Osteocyte (in vitro differentiated cells): ENCODE data around the gene SEMA3G. TPM values are rescaled to one million over a fixed set of nuclear protein-coding genes. Genes with fewer than 3 reads are reported as not detected.

ENCODE experiments used
- DNase-seq: peaks from one replicate; pipeline ENCODE4 v3.0.0; 2021; ENCODE audit warnings: mixed read lengths; ENCODE audit not compliant: unreplicated experiment; ENCODE audit errors: extremely low spot score
- H3K27ac Mint-ChIP-seq: one replicate; pipeline ENCODE4 v1.8.0; 2021; ENCODE audit warnings: mild to moderate bottlenecking, mixed read lengths; ENCODE audit not compliant: unreplicated experiment
- H3K27me3 Mint-ChIP-seq: one replicate; pipeline ENCODE4 v1.8.0; 2021; ENCODE audit warnings: mixed read lengths; ENCODE audit not compliant: unreplicated experiment
- H3K36me3 Mint-ChIP-seq: one replicate; pipeline ENCODE4 v1.8.0; 2021; ENCODE audit warnings: mixed read lengths; ENCODE audit not compliant: unreplicated experiment
- H3K4me1 Mint-ChIP-seq: one replicate; pipeline ENCODE4 v1.8.0; 2021; ENCODE audit warnings: mixed read lengths; ENCODE audit not compliant: unreplicated experiment
- H3K4me3 Mint-ChIP-seq: one replicate; pipeline ENCODE4 v1.8.0; 2021; ENCODE audit warnings: mild to moderate bottlenecking, moderate library complexity, mixed read lengths; ENCODE audit not compliant: unreplicated experiment
- H3K9me3 Mint-ChIP-seq: one replicate; pipeline ENCODE4 v1.8.0; 2021; ENCODE audit warnings: mixed read lengths; ENCODE audit not compliant: unreplicated experiment
- total RNA-seq: library from RNA; stranded (reverse); gene quantifications from 2 replicates; pipeline ENCODE4 v1.2.1, GENCODE V29; 2021
- TF ChIP-seq, protein P1 (sequence below): fragments of 200-600 bp; sonication (generic); IDR thresholded peaks from 2 replicates; pipeline ENCODE4 v1.5.0; 2021; ENCODE audit warnings: antibody characterized with exemption, mild to moderate bottlenecking, moderate library complexity

SEMA3G gene
- total RNA-seq, 1 donor from 2014 or later, result not detected

DNA sequence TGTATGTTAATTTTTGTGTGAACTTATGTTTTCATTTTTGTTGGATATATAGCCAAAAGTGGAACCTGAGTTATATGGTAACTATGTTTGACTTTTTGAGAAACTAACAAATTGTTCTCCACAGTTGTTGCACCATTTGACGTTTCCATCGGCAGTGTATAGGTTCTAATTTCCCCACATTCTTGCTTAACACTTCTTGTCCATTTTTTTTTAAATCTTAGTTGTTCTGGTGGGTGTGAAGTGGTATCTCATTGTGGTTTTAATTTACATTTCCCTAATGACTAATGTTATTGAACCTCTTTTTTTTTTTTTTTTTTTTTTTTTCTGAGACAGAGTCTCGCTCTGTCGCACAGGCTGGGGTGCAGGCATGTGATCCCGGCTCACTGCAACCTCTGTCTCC lies 18.5 kb upstream of the SEMA3G start:
- Mint-ChIP-seq H3K27me3 (no peaks in the 10 kb centered on the region), H3K27ac (no peak overlapping the region), H3K9me3 (no peaks in the 10 kb centered on the region), H3K36me3 (peaks cover 29% of the 10 kb centered on the region), H3K4me3 (no peak overlapping the region), H3K4me1 (peaks cover 14% of the 10 kb centered on the region)
- no peak for DNase-seq
- TF ChIP-seq, protein P1, sequence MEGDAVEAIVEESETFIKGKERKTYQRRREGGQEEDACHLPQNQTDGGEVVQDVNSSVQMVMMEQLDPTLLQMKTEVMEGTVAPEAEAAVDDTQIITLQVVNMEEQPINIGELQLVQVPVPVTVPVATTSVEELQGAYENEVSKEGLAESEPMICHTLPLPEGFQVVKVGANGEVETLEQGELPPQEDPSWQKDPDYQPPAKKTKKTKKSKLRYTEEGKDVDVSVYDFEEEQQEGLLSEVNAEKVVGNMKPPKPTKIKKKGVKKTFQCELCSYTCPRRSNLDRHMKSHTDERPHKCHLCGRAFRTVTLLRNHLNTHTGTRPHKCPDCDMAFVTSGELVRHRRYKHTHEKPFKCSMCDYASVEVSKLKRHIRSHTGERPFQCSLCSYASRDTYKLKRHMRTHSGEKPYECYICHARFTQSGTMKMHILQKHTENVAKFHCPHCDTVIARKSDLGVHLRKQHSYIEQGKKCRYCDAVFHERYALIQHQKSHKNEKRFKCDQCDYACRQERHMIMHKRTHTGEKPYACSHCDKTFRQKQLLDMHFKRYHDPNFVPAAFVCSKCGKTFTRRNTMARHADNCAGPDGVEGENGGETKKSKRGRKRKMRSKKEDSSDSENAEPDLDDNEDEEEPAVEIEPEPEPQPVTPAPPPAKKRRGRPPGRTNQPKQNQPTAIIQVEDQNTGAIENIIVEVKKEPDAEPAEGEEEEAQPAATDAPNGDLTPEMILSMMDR, result no peak

DNA sequence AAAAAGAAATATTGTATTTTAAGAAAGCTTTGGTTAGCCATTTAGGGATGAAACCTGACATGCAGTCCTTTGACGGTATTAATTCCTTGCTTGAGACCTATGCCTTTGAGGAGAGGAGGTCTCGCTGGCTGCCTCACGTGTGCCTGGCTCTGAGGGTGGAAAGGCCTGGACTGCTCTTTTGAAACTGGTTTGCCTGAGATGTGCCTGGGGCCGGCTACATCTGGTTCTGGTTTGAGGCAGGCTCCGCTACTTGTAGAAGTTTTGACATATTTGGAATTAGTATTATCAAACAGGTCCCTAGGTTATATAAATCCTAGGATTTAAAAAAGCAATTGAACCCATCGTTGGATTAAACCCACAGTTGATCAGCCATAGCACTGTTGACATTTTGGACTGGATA lies 17.0 kb upstream of the SEMA3G start:
- H3K27ac Mint-ChIP-seq, result no peak overlapping the region

DNA sequence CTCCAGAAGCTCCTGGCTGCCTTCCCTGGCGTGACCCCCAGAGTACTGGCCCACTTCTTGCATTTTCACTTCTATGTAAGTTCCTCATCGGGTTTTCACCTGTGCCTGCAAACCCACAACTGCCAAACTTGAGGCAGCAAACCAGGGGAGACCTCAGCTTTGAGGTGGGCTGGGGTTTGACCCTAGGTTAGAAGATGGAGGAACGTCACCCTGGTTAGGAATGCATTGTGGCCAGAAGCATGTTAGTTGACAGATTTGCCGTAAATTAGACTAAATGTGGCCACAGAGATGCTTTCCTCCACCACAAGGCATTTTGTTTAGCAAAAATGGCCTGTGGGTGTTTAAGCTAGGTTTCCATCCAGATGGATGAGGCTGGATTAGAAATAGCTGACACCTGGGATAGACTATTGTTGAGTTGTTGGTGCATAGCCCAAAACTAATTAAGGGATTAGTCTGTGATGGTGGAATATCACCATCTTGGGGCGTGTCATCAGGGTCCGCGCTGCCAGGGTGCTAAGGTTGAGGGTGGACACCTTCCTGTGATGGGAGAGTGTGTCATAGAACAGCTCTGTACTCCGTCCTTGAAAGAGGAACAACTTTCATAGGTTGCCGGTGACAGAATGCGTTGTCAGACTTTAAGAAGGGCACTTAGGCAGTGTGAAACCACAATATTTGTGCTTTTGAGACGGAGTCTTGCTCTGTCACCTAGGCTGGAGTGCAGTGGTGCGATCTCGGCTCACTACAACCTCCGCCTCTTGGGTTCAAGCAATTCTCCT lies 14.1 kb upstream of the SEMA3G start:
- Mint-ChIP-seq H3K9me3 (no peaks in the 10 kb centered on the region), H3K4me1 (peaks cover 24% of the 10 kb centered on the region), H3K36me3 (peaks cover 28% of the 10 kb centered on the region), H3K27me3 (no peaks in the 10 kb centered on the region), H3K27ac (no peak overlapping the region), H3K4me3 (no peak overlapping the region)
- TF ChIP-seq, protein P1, result no peak
- no peak for DNase-seq

More for the DNA sequence above, 17.0 kb upstream of the SEMA3G start:
- H3K4me1 Mint-ChIP-seq, result peaks cover 16% of the 10 kb centered on the region
- H3K27me3 Mint-ChIP-seq, result no peaks in the 10 kb centered on the region
- H3K4me3 Mint-ChIP-seq, result no peak overlapping the region
- peaks cover 35% of the 10 kb centered on the region for H3K36me3 Mint-ChIP-seq
- DNase-seq, result no peak
- TF ChIP-seq, protein P1, result no peak
- no peaks in the 10 kb centered on the region for H3K9me3 Mint-ChIP-seq

DNA sequence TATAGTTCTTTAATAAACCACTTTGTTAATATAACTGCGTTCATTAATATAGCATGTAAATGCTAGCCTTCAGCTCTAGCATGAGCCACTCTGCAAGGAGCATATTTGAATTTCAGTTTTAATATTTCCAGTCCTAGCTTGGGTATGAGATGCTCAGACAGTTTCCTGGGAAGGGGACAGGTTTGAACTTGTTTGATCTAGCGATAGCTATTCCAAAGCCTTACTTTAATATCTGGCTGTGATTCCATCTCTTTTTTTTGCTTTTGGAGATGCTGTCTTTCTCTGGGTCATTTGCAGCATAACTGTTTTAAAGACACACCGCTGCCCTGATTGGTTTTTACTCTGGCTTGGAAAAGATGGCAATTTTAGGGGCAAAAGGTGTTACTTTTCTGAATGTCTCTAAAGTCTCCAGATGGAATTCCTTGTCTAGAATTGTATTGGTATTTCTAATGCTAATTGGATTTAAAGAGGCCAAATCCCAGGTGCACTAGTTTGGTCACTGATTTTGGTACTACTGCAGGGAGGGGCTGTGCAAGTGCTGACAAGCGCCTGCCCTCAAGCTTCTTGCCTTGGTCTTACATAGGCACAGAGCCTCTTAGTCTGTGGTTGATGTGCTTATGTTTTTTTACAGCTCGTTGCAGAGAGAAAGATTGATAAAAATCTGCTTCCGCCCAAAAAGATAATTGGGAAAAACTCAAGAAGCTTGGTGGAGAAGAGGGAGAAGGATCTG lies 13.3 kb upstream of the SEMA3G start:
- DNase-seq, result no peak
- Mint-ChIP-seq H3K27ac (no peak overlapping the region), H3K9me3 (no peaks in the 10 kb centered on the region)

DNA sequence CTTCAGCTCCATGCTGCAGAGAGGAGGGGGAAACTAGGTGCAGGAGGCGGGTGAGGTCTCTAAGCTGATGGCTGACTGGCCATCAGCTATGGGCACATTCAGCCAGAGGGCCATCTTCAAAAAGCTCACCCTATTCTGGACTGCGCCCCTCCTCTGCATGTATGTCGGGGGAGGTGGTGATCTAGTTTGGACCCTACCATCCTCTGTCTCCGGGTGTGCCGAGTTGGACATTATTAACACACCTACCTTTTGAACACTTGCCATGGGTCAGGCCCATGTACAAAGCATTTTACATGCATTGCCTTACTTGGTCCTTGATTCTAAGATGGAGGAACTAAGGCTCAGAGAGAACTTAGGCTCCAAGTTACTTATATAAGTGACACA lies 11.9 kb upstream of the SEMA3G start:
- no peak for DNase-seq
- no peaks in the 10 kb centered on the region for H3K9me3 Mint-ChIP-seq
- H3K4me3 Mint-ChIP-seq, result peak overlapping the region; percentile 98
- H3K27ac Mint-ChIP-seq, result peak overlapping the region; percentile 94
- no peaks in the 10 kb centered on the region for H3K27me3 Mint-ChIP-seq
- TF ChIP-seq, protein P1, result no peak
- H3K4me1 Mint-ChIP-seq, result peaks cover 23% of the 10 kb centered on the region
- H3K36me3 Mint-ChIP-seq, result peaks cover 16% of the 10 kb centered on the region

More for the DNA sequence above, 13.3 kb upstream of the SEMA3G start:
- Mint-ChIP-seq H3K4me3 (no peak overlapping the region), H3K36me3 (peaks cover 26% of the 10 kb centered on the region), H3K4me1 (peaks cover 25% of the 10 kb centered on the region), H3K27me3 (no peaks in the 10 kb centered on the region)
- TF ChIP-seq, protein P1, result no peak
